GM19238 (cell line): Measurements from ENCODE around the gene ANO10.

Experiments used
- DNase-seq: peaks from one replicate; pipeline ENCODE4 v3.0.0; 2011; ENCODE audit warnings: low spot score; ENCODE audit not compliant: insufficient read length

The ANO10 gene

DNA sequence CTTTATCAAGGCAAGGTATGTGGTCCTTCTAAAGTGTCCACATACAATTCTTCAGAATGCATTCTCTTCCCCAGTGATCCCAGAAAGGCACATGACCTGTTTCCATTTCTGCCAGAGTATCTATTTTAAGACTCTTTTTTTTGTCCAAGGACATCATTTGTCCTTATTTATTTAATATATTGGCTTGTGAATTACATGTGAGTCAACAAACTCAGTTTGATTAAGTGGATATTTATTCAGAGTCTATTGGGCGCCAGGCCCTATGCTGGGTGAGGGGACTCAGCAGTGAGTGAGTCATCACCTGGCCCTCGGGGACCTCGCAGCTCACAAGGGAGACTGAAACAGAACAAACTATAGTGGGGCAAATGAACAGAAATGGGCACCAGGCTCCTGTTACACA is 198.7 kb downstream of the ANO10 start:
- no peak for DNase-seq

GRCh38 chr3:43418601-43419272 is 203.1 kb downstream of the ANO10 start:
- no peak for DNase-seq

DNA sequence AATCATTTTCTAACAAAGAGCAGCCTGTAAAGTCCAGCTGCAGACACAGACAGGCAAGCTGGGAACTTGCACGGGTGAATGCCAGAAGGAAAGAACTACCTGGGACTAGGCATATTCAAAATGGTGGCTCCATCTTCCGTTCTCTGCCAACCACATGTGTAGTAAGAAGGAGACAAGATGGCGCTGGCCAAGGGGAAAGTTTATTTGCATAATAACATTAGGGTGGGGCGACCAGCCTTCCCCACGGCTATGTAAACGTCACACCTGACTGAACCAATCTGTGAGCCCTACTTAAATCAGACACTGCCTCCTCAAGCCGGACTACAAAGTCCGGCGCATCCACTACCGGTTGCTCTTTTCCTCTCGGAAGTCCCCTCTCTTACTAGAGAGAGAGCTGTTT is 204.7 kb downstream of the ANO10 start:
- DNase-seq = no peak

DNA sequence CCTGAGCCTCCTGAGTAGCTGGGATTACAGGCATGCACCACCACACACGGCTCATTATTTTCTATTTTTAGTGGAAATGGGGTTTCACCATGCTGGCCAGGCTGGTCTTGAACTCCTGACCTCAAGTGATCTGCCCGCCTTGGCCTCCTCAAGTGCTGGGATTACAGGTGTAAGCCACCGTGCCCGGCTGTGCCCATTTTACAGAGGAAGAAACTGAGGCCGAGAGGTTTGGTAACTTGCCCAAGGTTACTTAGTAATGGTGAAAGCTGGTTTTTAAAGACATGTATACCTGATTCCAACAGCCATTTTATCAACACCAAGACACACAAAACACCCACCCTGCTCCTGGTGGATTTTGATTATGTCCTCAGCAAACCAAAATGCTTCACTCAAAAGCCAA is 206.7 kb downstream of the ANO10 start:
- DNase-seq = no peak

GRCh38 chr3:43413676-43414368 is 208.0 kb downstream of the ANO10 start:
- no peak for DNase-seq

DNA sequence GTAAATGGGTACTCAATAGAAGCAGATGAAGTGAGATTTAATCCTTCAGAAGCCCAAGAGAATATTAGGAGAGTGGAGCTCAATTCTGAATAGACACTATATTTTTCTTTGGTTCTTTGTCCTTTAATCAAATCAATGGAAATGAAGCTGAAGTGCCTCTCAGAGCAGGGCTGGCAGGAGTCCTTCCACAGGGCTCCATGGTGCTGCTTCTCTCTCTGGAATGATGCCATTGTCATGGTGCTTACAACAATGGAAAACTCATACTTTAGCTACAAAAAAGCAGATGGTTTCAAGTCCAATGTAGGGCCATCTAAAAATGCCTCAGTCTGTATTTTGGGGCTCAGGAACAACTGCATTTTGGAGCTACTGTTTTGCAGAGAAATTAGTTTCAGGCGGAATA is 210.4 kb downstream of the ANO10 start:
- DNase-seq = no peak

DNA sequence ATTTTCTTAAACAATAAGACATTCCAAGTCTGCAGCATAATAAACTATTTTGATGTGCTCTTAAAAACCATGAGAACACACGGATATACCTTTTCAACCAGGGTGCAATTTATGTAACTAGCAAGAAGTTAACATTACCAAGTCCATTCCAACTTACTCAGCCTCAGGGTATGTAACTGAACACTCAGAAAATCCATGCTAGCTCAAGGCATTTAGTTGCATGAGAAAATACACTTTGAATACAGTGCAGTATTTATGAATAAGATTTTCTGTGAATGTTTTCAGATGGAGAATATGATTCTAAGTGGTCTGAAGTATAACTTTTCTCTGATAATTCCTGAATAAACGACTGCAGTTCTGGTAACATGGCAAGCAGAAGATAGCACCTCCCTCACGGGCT is 211.2 kb downstream of the ANO10 start:
- no peak for DNase-seq

DNA sequence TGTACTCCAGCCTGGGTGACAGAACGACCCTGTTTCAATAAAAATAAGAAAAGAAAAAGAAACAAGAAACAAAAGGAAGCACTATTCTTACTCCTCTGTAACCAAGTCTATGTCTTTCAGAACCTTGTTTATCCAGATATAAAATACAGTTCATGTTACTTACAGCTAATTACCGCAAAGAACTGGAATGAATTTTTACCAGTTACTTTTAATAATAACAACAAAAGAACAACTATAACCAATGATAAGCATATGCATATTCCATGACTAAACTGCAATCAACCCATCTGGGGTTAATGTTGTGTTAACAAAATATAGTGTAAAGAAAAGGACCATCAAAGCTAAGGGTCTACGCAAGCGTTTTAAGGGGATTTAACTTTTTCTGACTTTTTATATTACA is 212.3 kb downstream of the ANO10 start:
- no peak for DNase-seq

DNA sequence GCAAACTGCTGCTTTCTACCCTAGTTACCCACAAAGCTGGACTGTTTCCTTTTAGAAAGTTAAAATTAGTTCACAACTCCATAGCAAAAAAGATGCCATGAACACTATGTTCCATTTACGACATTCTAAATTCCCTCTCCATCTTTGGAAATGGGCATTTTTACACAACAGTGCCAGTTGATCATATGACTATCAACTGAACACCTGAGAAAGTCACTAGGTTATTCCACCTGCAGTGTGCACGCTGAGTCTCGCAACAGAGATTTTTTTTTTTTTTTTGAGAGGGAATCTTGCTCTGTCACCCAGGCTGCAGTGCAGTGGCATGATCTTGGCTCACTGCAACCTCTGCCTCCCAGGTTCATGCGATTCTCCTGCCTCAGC is 215.2 kb downstream of the ANO10 start:
- no peak for DNase-seq

DNA sequence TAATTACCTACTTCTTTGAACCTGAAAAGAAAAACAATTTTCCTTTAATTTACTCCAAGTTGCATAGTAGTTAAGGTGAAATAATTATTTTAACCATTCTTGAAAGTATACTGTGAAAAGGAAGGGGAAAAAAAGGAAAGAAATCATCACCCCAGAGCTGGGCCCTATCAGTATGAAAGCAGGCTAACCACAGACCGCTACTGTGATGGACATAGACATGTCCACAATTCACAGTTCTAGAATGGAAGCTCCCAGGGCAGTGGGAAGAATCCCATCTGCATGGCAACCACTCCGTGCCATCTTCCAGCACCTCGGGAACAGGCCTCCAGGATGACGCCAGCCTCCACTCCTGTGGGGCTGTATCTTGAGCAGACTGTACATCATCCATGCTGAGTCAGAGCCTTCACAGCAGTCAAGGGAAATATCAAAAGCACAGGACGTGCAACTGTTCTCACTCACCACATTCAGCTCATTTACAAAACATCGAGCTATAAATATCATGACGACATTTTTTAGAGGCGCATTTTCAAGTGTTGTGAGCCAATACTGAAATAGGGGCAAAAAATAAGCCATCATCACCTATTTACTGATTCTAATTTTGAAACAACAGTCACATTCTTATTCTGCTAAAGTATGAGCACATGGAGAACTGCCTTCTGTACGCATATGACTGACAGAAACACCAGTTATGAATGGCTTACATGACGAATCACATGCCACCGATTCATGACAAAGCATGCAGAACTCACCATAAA is 215.7 kb downstream of the ANO10 start:
- no peak for DNase-seq

DNA sequence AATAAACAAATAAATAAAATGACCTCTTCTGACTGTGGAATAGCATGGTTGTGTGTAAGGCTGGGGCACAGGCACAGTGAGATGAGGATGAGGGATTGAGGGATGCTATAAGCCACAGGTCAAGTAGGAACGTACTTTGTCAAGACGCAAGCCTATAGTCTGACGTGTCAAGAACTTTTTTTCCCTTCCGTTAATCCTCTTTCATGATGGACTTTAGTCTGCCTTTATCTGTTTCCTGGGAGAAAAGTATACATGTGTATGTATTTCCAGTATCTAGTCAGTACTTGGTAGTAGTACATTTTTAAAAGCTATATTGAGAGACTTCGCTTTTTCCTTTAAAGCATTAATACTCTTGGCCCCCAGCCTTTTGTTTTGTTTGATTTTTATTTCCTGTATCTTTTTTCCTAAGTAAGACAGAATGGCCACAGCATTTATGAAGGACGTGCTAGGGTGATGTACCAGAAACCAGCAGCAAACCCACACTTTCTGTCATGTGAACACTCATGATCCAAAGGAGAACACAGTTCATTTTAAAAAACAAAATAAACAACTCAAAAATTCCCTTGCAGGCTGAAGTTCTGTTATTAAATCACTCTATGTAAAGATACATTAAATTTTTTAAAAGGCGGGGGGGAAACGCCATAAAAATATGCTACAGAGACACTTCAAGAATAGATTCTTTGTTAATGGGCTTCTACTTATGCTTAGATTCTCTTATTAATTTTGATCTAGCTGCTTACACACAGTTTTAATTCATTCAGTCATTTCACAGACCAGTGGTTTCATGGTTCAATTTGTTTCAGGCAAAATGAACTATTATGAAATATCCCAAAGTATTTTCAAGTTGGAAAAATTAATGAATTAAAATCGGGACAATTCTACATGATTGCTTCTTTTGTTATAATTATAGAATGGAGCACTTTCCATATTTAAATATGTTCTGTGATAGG is 220.8 kb downstream of the ANO10 start:
- DNase-seq = no peak

DNA sequence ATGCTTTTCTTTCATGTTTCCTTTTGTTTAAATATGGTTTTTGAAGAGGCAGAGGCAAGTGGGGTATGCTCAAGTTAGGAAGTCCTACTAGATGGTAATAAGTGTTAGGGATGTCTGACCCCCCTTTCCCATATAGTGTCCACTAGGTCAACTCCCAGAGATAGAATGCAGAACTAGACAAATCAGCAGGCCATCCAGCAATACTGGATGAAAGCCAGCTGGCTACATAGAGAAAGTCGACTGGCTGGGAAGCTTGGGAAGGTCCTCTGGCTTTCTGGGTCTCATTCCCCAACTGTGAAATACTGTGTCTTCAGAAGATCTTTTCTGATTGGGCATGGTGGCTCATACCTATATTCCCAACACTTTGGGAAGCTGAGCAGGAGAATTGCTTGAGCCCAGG is 221.6 kb downstream of the ANO10 start:
- DNase-seq = no peak

GRCh38 chr3:43399034-43399433 is 222.8 kb downstream of the ANO10 start:
- no peak for DNase-seq

- no peak for DNase-seq
Observed at GRCh38 chr3:43394041-43394554, 227.7 kb downstream of the ANO10 start.

GRCh38 chr3:43391621-43392020 is 230.2 kb downstream of the ANO10 start:
- no peak for DNase-seq

- DNase-seq = no peak
Observed at GRCh38 chr3:43390255-43390588, 231.6 kb downstream of the ANO10 start.

DNA sequence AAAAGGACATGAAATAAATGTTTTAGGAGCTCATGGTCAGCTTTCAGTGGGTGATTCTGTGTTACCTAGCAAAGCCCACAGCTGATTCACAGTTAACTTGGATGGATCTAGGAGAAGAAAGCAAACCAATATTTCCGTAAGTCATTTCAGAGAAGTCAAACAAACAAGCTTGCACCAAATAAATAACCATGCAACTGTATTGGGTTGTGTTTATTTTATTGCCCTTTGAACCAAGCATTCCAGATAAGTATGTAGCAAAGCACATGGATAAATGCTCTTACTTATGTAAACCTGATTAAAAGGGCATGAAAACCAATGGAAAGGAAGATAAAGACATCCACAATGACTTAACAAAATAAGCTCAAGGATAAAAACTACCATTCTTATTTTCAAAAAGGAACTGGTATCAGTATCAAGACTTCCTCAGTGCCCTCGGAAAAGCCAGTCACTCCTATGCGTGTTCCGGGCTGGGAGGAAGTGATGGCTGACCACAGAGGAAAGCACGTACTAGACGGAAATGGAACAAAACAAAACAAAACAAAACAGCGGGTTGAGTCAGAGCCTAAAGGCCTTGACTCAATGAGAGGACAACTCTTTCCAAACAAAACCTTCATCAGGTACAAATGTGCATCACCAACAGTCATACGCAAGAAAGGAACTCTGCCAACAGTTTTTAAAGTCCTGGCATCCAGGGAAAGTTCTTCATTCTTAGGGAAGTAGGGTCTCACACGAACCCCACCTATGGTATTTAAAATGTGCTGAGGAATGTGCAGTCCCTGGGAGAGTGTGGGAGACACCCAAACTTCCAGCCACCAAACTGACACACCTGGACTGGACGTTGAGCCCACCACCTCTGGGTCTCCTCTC is 232.2 kb downstream of the ANO10 start:
- peak; percentile 28 for DNase-seq

DNA sequence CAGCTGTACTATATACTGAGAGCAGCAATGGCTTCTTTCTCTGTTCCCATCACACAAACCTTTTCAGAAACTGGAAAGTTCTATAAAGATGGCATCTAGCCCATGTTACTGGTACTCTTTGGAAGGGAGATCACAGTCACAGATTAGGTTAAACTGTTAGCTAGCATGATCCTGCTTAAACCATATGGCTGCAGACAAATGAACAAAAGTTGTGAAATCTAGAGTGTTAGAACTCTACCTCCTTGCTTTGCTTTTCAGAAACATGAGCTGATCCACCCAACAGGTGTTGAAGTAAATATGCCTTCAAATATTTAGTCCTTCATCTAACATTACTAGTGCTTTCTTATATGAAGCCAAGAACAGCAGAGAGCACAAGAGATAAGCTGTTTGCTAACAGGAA is 232.9 kb downstream of the ANO10 start:
- no peak for DNase-seq

- no peak for DNase-seq
Observed at GRCh38 chr3:43388175-43388574, 233.6 kb downstream of the ANO10 start.

DNA sequence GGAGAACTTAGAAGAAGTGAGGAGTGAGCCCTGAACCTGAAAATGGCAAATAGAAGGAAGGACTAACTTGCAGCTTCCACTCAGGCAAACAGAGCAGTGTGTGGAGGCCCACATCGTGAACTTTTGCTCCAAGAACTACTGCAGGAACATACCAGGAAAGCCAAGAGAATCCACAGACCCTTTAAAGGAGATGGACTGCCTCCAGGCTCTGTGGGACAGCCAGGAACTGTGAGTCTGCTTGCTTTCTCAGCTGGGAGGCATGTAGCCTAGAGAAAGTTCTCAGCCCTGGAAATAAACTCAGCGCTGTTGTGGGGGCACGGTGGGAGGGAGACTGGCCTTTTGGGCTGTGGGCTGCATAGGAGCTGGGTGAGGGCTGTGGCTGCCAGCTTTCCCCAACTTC is 242.5 kb downstream of the ANO10 start:
- DNase-seq = no peak
